Right lung (tissue), 5 donors: Measurements from ENCODE around the gene DZANK1. TPM values are rescaled to one million over a fixed set of nuclear protein-coding genes. Genes with fewer than 3 reads are reported as not detected.
"Not testable (repeated sequence)": the region's sequence is repeated elsewhere in the genome, so short reads cannot be mapped to it uniquely, and the experiment has no call there.

Experiments
- DNase-seq, 2 donors: peaks; one replicate each; pipeline ENCODE4 v3.0.0-alpha.2; 2013
- polyA plus RNA-seq, 5 donors: library from polyadenylated mRNA; unstranded; fragments of 120-200 nt; gene quantifications; one replicate each; pipeline versions ENCODE4 v1.2.1 to v1.2.3, GENCODE V29; 2013; ENCODE audit warnings: inconsistent platforms in 1 of 5, low replicate concordance in 1 of 5; ENCODE audit not compliant: insufficient read length in 5 of 5, insufficient read depth in 1 of 5

The DZANK1 gene
- polyA plus RNA-seq, 5 donors = 7.3 to 10.3 (median 9.2) TPM

- peak; percentile 15 to 16 for DNase-seq
These were observed 22.9 kb downstream of the DZANK1 start for GRCh38 chr20:18443886-18444285.

GRCh38 chr20:18440403-18440802, 26.4 kb downstream of the DZANK1 start:
- DNase-seq = no peak

- DNase-seq = no peak
These were observed 30.0 kb downstream of the DZANK1 start for GRCh38 chr20:18436847-18437246.

- no peak for DNase-seq
These were observed 35.6 kb downstream of the DZANK1 start for GRCh38 chr20:18431206-18431605.

GRCh38 chr20:18430172-18430826, 36.5 kb downstream of the DZANK1 start:
- no peak for DNase-seq

- peak; percentile 50 to 60 for DNase-seq
These were observed 38.2 kb downstream of the DZANK1 start for GRCh38 chr20:18428490-18429173.

GRCh38 chr20:18427214-18427613, 39.6 kb downstream of the DZANK1 start:
- no peak for DNase-seq

- no peak for DNase-seq
These were observed 45.2 kb downstream of the DZANK1 start for GRCh38 chr20:18421608-18422007.

GRCh38 chr20:18416486-18416885, 50.3 kb downstream of the DZANK1 start:
- DNase-seq = no peak

GRCh38 chr20:18414140-18414539, 52.7 kb downstream of the DZANK1 start:
- no peak for DNase-seq

GRCh38 chr20:18412221-18412901, 54.5 kb downstream of the DZANK1 start:
- no peak for DNase-seq

- no peak for DNase-seq
These were observed 61.0 kb downstream of the DZANK1 start for GRCh38 chr20:18405826-18406225.

GRCh38 chr20:18404172-18404571, 62.7 kb downstream of the DZANK1 start:
- DNase-seq = no peak

GRCh38 chr20:18403269-18403668, 63.6 kb downstream of the DZANK1 start:
- no peak for DNase-seq

- DNase-seq = no peak
These were observed 65.5 kb downstream of the DZANK1 start for GRCh38 chr20:18401305-18401704.

GRCh38 chr20:18400460-18400859, 66.4 kb downstream of the DZANK1 start:
- DNase-seq = no peak

GRCh38 chr20:18398713-18399112, 68.1 kb downstream of the DZANK1 start:
- not testable (repeated sequence) for DNase-seq

- peak; percentile 54 to 60 for DNase-seq
These were observed 69.8 kb downstream of the DZANK1 start for GRCh38 chr20:18397030-18397429.

- no peak for DNase-seq
These were observed 71.3 kb downstream of the DZANK1 start for GRCh38 chr20:18395544-18395943.

GRCh38 chr20:18394363-18394762, 72.5 kb downstream of the DZANK1 start:
- DNase-seq = no peak

GRCh38 chr20:18391686-18392085, 75.1 kb downstream of the DZANK1 start:
- DNase-seq = no peak

- DNase-seq = no peak
These were observed 76.6 kb downstream of the DZANK1 start for GRCh38 chr20:18390201-18390600.

- DNase-seq = no peak
These were observed 78.0 kb downstream of the DZANK1 start for GRCh38 chr20:18388860-18389259.
